CD4-positive, alpha-beta T cell treated with Interleukin-6 for 4 hours (primary cell): ENCODE measurements around the gene GPR158.

Experiments used
- DNase-seq: peaks from one replicate; pipeline ENCODE4 v3.0.0-alpha.2; 2020; ENCODE audit warnings: mixed read lengths

Gene GPR158

GRCh38 chr10:25615926-25616325, 441.1 kb downstream of the GPR158 start:
- no peak for DNase-seq

- DNase-seq = no peak
Measured at GRCh38 chr10:25616903-25617592, 442.2 kb downstream of the GPR158 start.

- no peak for DNase-seq
Measured at GRCh38 chr10:25627606-25628005, 452.8 kb downstream of the GPR158 start.

GRCh38 chr10:25629333-25629732, 454.5 kb downstream of the GPR158 start:
- DNase-seq = no peak

- no peak for DNase-seq
Measured at GRCh38 chr10:25631471-25631870, 456.7 kb downstream of the GPR158 start.

GRCh38 chr10:25632802-25633201, 458.0 kb downstream of the GPR158 start:
- no peak for DNase-seq

GRCh38 chr10:25633542-25633941, 458.7 kb downstream of the GPR158 start:
- DNase-seq = no peak

- DNase-seq = no peak
Measured at GRCh38 chr10:25639646-25640045, 464.8 kb downstream of the GPR158 start.

GRCh38 chr10:25641595-25641994, 466.8 kb downstream of the GPR158 start:
- DNase-seq = no peak

GRCh38 chr10:25642721-25643120, 467.9 kb downstream of the GPR158 start:
- DNase-seq = no peak

GRCh38 chr10:25646371-25646770, 471.6 kb downstream of the GPR158 start:
- DNase-seq = no peak

GRCh38 chr10:25651534-25651933, 476.7 kb downstream of the GPR158 start:
- DNase-seq = no peak
